Fibroblast of mammary gland (primary cell): ENCODE data around the gene HPS3.

ENCODE experiments used
- DNase-seq: peaks from one replicate; pipeline ENCODE4 v3.0.0-alpha.2; 2010; ENCODE audit warnings: low read depth
- H3K4me3 ChIP-seq: 2 replicates; pipeline ENCODE4 v1.5.1; 2011; ENCODE audit warnings: low read depth, mild to moderate bottlenecking, low read length, moderate library complexity; ENCODE audit not compliant: control insufficient read depth
- CTCF ChIP-seq: conservative IDR thresholded peaks from 2 replicates; pipeline ENCODE4 v1.5.1; 2011; ENCODE audit warnings: low read depth, low read length, inconsistent platforms; ENCODE audit not compliant: control insufficient read depth, insufficient read depth

HPS3 gene

GRCh38 chr3:149162007-149162406 is 32.6 kb downstream of the HPS3 start:
- no peak overlapping the region for H3K4me3 ChIP-seq
- no peak for DNase-seq
- no peak for TF ChIP-seq CTCF

DNA sequence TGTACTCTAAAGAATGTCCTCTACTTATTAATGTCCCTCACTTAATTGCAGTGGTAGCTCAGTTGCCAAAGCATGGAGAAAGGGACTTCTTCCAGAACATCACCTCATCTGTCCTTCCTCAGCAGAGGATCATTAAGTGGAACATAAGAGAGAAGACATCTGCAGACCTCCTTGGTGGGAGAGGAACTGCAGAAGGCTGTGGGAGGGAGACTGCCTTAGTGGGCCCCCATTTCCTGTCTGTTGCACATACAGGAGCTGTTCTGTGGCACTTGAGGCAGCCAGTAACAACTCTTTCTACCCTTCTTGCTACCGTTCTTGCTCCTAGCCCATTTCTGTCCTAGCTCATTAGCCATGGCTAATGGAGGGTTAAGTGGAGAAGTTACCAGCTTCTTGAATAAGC is 33.6 kb downstream of the HPS3 start:
- H3K4me3 ChIP-seq = no peak overlapping the region
- no peak for DNase-seq
- no peak for TF ChIP-seq CTCF

DNA sequence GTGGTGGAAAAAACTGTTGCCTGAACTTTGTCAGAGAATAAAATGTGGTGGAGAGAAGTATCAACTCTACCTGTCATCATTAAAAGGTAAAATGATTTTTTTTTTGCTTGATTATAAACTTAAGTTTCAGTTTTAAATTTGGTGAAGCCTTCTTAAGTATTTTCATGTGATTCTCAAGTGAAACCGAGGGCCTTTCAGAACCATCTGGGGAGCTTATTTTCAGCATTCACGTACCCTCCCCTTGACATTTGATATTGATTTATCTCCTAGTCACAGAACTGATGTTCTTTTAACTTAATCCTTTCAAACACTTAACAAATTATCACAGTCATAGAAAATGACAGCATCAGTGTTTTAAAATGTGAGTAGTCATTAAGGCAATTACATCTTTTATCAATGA is 38.5 kb downstream of the HPS3 start:
- H3K4me3 ChIP-seq = no peak overlapping the region
- no peak for DNase-seq
- no peak for TF ChIP-seq CTCF

DNA sequence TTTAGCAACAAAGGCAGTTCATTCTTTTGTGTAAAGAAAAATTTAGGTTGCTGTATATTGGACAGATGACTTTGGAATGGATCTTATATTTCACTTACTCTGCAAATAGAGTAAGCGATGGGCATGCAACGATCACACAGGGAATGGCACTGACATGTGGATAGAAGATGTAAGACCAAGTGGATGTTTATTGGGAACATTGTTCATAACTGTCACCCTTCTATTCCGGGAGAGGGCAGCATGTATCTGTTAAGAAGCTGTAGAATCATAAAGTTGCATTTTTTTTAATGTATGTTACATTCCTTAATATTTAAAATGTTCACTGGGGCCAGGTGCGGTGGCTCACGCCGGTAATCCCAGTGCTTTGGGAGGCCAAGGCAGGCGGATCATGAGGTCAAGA is 41.2 kb downstream of the HPS3 start:
- DNase-seq = no peak
- no peak for TF ChIP-seq CTCF
- no peak overlapping the region for H3K4me3 ChIP-seq

GRCh38 chr3:149174901-149175300 is 45.5 kb downstream of the HPS3 start:
- TF ChIP-seq CTCF = no peak
- DNase-seq = no peak
- H3K4me3 ChIP-seq = no peak overlapping the region

DNA sequence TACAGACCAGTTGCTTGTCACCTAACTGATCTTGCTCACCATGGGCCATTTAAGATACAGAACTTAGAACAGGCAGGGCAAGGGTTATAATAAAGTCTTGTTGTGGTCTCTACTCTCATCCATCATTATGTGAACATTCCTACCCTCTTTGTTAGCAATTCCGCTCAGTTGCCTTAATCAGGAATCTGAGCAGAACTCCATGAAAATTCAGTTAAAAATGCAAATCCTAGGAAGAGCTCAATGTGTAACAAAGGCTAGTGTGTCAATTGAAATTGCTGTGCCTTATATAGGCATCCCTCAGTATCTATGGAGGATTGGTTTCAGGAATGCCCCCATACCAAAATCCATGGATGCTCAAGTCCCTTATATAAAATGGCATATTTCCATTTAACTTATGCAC is 47.7 kb downstream of the HPS3 start:
- no peak for TF ChIP-seq CTCF
- DNase-seq = no peak

GRCh38 chr3:149179220-149179619 is 49.8 kb downstream of the HPS3 start:
- peak; percentile 76 for DNase-seq
- no peak overlapping the region for H3K4me3 ChIP-seq
- no peak for TF ChIP-seq CTCF

More for the DNA sequence above, 47.7 kb downstream of the HPS3 start:
- no peak overlapping the region for H3K4me3 ChIP-seq
